Glutamatergic neuron (in vitro differentiated cells): Measurements from ENCODE around the gene RNF114. TPM values are rescaled to one million over a fixed set of nuclear protein-coding genes. Genes with fewer than 3 reads are reported as not detected.

Source experiments
- DNase-seq: peaks from one replicate; pipeline ENCODE4 v3.0.0; 2022
- H3K27ac Mint-ChIP-seq: one replicate; pipeline ENCODE4 v1.8.0; 2020; ENCODE audit warnings: mild to moderate bottlenecking, mixed read lengths, inconsistent platforms; ENCODE audit not compliant: unreplicated experiment
- H3K27me3 Mint-ChIP-seq: one replicate; pipeline ENCODE4 v1.8.0; 2020; ENCODE audit warnings: mild to moderate bottlenecking, moderate library complexity, mixed read lengths, inconsistent platforms; ENCODE audit not compliant: unreplicated experiment
- H3K36me3 Mint-ChIP-seq: one replicate; pipeline ENCODE4 v1.8.0; 2020; ENCODE audit warnings: mild to moderate bottlenecking, mixed read lengths, inconsistent platforms; ENCODE audit not compliant: unreplicated experiment
- H3K4me1 Mint-ChIP-seq: one replicate; pipeline ENCODE4 v1.8.0; 2020; ENCODE audit warnings: mild to moderate bottlenecking, low read depth, mixed read lengths, inconsistent platforms; ENCODE audit not compliant: unreplicated experiment
- H3K4me3 Mint-ChIP-seq: one replicate; pipeline ENCODE4 v1.8.0; 2020; ENCODE audit warnings: mild to moderate bottlenecking, mixed read lengths, inconsistent platforms; ENCODE audit not compliant: unreplicated experiment
- H3K9me3 Mint-ChIP-seq: one replicate; pipeline ENCODE4 v1.8.0; 2020; ENCODE audit warnings: mild to moderate bottlenecking, moderate library complexity, mixed read lengths, inconsistent platforms; ENCODE audit not compliant: unreplicated experiment
- total RNA-seq: library from RNA; stranded (reverse); fragmentation: NEBNext Ultra II Directional; extraction: Animal tissue kit (Norgen Biotek cat#: 25700); gene quantifications from one replicate; pipeline ENCODE4 v1.2.1, GENCODE V29; 2021; ENCODE audit not compliant: unreplicated experiment
- TF ChIP-seq, protein P1 (sequence below): fragments of 200-600 bp; sonication (generic); IDR thresholded peaks from one replicate; pipeline ENCODE4 v1.5.0; 2021; ENCODE audit not compliant: partially characterized antibody, unreplicated experiment

The RNF114 gene
- total RNA-seq, 1 donor from 2014 or later = 64.2 TPM

DNA sequence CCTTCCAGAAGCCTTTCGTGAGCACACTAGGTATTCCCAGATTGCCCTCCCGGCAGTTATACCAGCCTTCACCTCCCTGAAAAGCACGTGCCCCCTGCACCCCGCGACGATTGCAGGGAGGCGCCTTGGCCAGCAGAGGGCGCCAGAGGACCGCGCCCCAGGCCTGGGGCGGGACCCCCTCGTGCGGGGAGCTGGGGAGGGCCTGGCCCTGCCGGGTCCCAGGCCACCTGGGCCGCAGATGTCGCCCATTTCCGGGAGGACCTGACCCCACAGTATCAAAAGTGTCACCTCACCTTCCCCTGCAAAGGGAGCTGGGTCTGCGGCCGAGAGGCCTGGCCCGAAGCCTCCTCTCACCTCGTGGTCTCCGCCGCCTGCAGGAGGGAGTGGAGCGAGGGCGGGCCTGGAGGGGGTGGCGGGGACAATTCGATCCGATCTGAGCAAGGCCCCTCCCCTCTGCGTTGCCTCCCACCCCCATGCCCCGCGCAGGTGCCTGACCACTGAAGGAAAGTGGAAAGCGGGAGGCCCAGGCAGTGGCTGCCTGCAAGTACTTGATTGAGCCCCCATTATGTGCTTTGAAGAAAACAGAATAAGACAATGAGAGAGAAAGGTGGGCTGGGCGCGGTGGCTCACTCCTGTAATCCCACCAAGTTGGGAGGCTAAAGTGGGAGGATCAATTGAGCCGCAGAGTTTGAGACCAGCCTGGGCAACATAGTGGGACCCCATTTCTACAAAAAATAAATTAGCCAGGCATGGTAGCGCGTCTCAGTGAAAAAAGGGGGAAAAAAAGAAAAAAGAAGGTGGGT, 43.0 kb downstream of the RNF114 start:
- peak; percentile 79 for DNase-seq
- H3K4me3 Mint-ChIP-seq = peak overlapping the region; percentile 57
- peaks cover 5% of the 10 kb centered on the region for H3K9me3 Mint-ChIP-seq
- TF ChIP-seq, protein P1, sequence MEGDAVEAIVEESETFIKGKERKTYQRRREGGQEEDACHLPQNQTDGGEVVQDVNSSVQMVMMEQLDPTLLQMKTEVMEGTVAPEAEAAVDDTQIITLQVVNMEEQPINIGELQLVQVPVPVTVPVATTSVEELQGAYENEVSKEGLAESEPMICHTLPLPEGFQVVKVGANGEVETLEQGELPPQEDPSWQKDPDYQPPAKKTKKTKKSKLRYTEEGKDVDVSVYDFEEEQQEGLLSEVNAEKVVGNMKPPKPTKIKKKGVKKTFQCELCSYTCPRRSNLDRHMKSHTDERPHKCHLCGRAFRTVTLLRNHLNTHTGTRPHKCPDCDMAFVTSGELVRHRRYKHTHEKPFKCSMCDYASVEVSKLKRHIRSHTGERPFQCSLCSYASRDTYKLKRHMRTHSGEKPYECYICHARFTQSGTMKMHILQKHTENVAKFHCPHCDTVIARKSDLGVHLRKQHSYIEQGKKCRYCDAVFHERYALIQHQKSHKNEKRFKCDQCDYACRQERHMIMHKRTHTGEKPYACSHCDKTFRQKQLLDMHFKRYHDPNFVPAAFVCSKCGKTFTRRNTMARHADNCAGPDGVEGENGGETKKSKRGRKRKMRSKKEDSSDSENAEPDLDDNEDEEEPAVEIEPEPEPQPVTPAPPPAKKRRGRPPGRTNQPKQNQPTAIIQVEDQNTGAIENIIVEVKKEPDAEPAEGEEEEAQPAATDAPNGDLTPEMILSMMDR = peak; percentile 100
- H3K4me1 Mint-ChIP-seq = peaks cover 11% of the 10 kb centered on the region
- peaks cover 3% of the 10 kb centered on the region for H3K27me3 Mint-ChIP-seq
- no peaks in the 10 kb centered on the region for H3K36me3 Mint-ChIP-seq
- peak overlapping the region; percentile 50 for H3K27ac Mint-ChIP-seq

DNA sequence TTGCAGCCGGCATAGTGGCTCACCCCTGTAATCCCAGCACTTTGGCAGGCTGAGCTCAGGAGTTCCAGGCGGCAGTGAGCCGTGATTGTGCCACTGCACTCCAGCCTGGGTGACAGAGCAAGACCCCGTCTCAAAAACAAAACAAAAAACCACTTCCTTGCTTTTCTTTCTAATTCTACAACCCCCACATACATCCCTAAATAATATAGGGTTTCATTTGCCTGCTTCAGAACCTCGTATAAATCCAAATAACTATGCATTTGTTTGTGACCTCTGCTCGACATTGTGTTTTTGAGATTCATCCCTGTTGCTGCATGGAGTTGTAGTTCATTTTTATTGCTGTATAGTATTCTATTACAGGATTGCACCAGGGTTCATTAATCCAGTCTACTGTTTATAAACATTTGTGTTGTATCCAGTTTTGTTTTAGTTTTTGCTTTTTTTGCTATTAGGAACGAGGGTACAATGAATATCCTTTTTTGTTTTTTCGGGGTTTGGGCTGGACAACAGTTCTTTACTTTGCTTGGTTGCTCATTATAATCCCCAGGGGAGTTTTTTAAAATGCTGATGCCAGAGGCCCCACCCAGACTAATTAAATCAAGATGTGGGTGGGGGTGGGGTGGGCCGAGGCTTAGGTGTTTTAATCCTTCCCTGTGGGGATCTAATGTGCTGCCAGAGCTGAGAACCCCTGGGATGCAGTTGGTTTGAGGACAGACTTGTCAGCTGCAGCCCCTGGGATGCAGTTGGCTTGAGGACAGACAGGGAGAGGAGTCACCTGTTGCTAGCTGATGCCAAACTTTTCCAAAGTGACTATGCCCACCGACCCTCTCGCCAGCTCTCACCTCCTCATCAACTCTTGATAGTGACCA, 44.2 kb downstream of the RNF114 start:
- no peak overlapping the region for H3K27ac Mint-ChIP-seq
- peaks cover 5% of the 10 kb centered on the region for H3K9me3 Mint-ChIP-seq
- H3K27me3 Mint-ChIP-seq = peaks cover 3% of the 10 kb centered on the region
- no peak overlapping the region for H3K4me3 Mint-ChIP-seq
- no peak for DNase-seq
- TF ChIP-seq, protein P1 = no peak
- H3K4me1 Mint-ChIP-seq = peaks cover 17% of the 10 kb centered on the region
- H3K36me3 Mint-ChIP-seq = no peaks in the 10 kb centered on the region

DNA sequence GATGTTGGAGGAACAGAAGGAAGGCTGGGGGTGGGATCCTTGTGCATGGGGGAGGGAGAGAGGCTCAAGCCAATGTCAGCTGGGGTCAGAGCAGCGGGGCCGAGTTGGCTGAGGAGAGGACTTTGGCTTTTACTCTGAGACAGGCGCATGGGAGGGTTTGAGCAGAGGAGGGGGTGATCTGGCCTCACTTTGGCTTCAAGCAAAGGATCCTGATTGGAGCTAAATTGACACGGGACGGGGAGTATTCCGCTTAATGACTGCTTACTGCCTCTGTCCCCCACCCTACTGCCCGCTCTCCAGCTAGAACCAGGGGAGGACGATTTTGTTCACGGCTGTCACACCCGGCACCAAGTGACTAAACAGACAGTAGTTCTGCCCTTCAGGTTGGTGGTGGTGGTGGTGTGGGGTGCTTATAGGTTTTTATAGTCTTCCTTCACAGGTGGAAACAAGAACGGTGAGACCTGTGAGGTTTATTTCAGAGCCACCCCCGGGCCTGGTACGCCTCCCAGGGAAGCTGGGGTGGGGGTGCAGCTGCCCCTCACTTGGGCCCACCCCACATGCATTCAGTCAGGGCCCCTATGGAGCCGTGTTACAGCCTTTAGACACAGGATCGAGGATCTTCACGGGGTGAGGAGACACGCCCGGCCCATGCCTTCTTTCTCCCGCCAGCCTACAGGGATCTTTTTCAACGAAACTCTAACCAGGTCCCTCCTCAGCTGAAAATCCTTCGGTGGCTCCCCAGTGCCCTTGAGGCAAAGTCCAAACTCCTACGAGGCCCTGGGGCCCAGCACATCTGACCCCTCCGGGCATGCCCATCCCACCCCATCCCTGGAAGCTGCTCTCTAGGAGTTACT, 45.2 kb downstream of the RNF114 start:
- Mint-ChIP-seq H3K9me3 (peaks cover 5% of the 10 kb centered on the region), H3K4me3 (peak overlapping the region; percentile 74), H3K36me3 (no peaks in the 10 kb centered on the region), H3K4me1 (peaks cover 23% of the 10 kb centered on the region), H3K27me3 (peaks cover 3% of the 10 kb centered on the region), H3K27ac (no peak overlapping the region)
- TF ChIP-seq, protein P1 = no peak
- DNase-seq = no peak

DNA sequence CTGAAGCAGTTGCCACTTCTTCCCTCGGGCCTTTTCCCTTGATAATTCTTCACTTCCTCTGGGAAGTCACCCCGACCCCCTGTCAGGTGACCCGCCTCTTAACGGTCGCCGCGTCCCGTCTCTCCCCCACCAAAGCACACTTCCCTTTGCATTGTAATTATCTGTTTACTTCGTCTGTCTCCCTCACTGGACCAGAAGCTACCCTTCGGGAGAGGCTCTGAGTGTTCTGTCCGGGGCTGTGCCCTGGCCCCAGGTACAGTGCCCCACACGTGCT, 45.8 kb downstream of the RNF114 start:
- Mint-ChIP-seq H3K9me3 (peaks cover 5% of the 10 kb centered on the region), H3K27ac (no peak overlapping the region), H3K4me3 (peak overlapping the region; percentile 74), H3K27me3 (peaks cover 3% of the 10 kb centered on the region), H3K36me3 (no peaks in the 10 kb centered on the region), H3K4me1 (peaks cover 25% of the 10 kb centered on the region)
- no peak for DNase-seq
- TF ChIP-seq, protein P1 = no peak
